PC-3 (cell line): ENCODE data around the gene ELN. TPM values are rescaled to one million over a fixed set of nuclear protein-coding genes. Genes with fewer than 3 reads are reported as not detected.

ENCODE experiments used
- ATAC-seq: fragments of 200-7000 bp; cut with Tn5 transposase; 2 replicates; pipeline ENCODE4 v1.9.1; 2020; ENCODE audit warnings: mild to moderate bottlenecking, moderate library complexity
- BruUV-seq: library from RNA; stranded (reverse); fragments of 400-500 nt; replicated peaks from 2 replicates; lab custom pipeline; 2021; lab: Mats Ljungman, UMichigan
- CTCF ChIA-PET: fragments of 300-600 bp; sonication (Branson Sonifier 250); formaldehyde crosslinking; loops from one replicate; lab custom pipeline; 2022; ENCODE audit warnings: antibody characterized with exemption; lab: Charles Lee
- POLR2A ChIA-PET: fragments of 300-600 bp; sonication (Branson Sonifier 250); formaldehyde crosslinking; loops from one replicate; lab custom pipeline; 2022; ENCODE audit warnings: antibody characterized with exemption; ENCODE audit not compliant: unreplicated experiment; lab: Charles Lee
- DNase-seq: peaks from one replicate; pipeline ENCODE4 v3.0.0-alpha.2; 2015
- H2AFZ ChIP-seq: fragments of 300-600 bp; sonication (generic); 2 replicates; pipeline ENCODE4 v1.6.0; 2016; ENCODE audit warnings: antibody characterized with exemption, low read length
- H3F3A ChIP-seq: fragments of 300-600 bp; sonication (generic); one replicate; pipeline ENCODE4 v1.6.0; 2017; ENCODE audit warnings: antibody characterized with exemption, low read length, control low read depth, mild to moderate bottlenecking; ENCODE audit not compliant: unreplicated experiment
- H3K27ac ChIP-seq: fragments of 300-600 bp; sonication (generic); 2 replicates; pipeline ENCODE4 v1.5.1; 2016; ENCODE audit warnings: mild to moderate bottlenecking, low read length
- H3K27me3 ChIP-seq: fragments of 300-600 bp; sonication (generic); 2 replicates; pipeline ENCODE4 v1.6.1; 2016; ENCODE audit warnings: low read length, mixed read lengths
- H3K36me3 ChIP-seq: fragments of 300-600 bp; sonication (generic); 2 replicates; pipeline ENCODE4 v1.6.1; 2016; ENCODE audit warnings: low read depth, mixed run types, low read length, mixed read lengths
- H3K4me1 ChIP-seq: fragments of 300-600 bp; sonication (generic); 2 replicates; pipeline ENCODE4 v1.5.1; 2016; ENCODE audit warnings: low read length; ENCODE audit not compliant: insufficient read depth
- H3K4me2 ChIP-seq: fragments of 300-600 bp; sonication (generic); 2 replicates; pipeline ENCODE4 v1.6.0; 2016; ENCODE audit warnings: low read length
- H3K4me3 ChIP-seq: fragments of 300-600 bp; sonication (generic); 2 replicates; pipeline ENCODE4 v1.5.1; 2016; ENCODE audit warnings: mild to moderate bottlenecking, low read length, mixed read lengths
- H3K79me2 ChIP-seq: fragments of 300-600 bp; sonication (generic); 2 replicates; pipeline ENCODE4 v1.6.1; 2017; ENCODE audit warnings: low read length, mixed read lengths
- H3K9ac ChIP-seq: fragments of 300-600 bp; sonication (generic); 2 replicates; pipeline ENCODE4 v1.6.0; 2016; ENCODE audit warnings: mild to moderate bottlenecking, low read length
- H3K9me2 ChIP-seq: fragments of 300-600 bp; sonication (generic); replicated peaks from 2 replicates; pipeline ENCODE4 v1.6.1; 2016; ENCODE audit warnings: mixed run types, low read length, mixed read lengths
- H3K9me3 ChIP-seq: fragments of 300-600 bp; sonication (generic); 2 replicates; pipeline ENCODE4 v1.6.1; 2016; ENCODE audit warnings: low read length, mixed read lengths
- H4K20me1 ChIP-seq: fragments of 300-600 bp; sonication (generic); 2 replicates; pipeline ENCODE4 v1.6.1; 2016; ENCODE audit warnings: low read length, mixed read lengths
- CTCF ChIP-seq: fragments of 300-600 bp; sonication (generic); conservative IDR thresholded peaks from 2 replicates; pipeline ENCODE4 v1.5.1; 2017; ENCODE audit warnings: antibody characterized with exemption, low read depth, mild to moderate bottlenecking, low read length
- EZH2 ChIP-seq: fragments of 300-600 bp; sonication (generic); IDR thresholded peaks from one replicate; pipeline ENCODE4 v1.6.1; 2017; ENCODE audit warnings: antibody characterized with exemption, mild to moderate bottlenecking, low read length; ENCODE audit not compliant: unreplicated experiment
- EZH2phosphoT487 ChIP-seq: fragments of 300-600 bp; sonication (generic); IDR thresholded peaks from 2 replicates; pipeline ENCODE4 v1.6.1; 2018; ENCODE audit warnings: mild to moderate bottlenecking, antibody characterized with exemption, low read length, borderline replicate concordance
- intact Hi-C: fragments of 100-400 bp; cut with micrococcal nuclease; formaldehyde crosslinking; loops from 2 replicates; pipeline ENCODE4 v1.9.0; 2023
- total RNA-seq: library from RNA; depleted of rRNA; stranded (reverse); fragments of >200 nt; gene quantifications from 2 replicates; pipeline ENCODE4 v1.2.3, GENCODE V29; 2014

ELN gene
- total RNA-seq, 1 experiment from 2014 or later = 0.07 TPM

GRCh38 chr7:74006451-74007241, 21.3 kb upstream of the ELN start:
- H3K4me1 ChIP-seq = peaks cover 11% of the 10 kb centered on the region
- no peak overlapping the region for H3K27ac ChIP-seq
- ChIA-PET POLR2A (interaction anchor here (0.7 kb wide), 1 partner anchor 18 kb away, joined by 3 read pairs; no protein-coding TSS in a partner anchor), CTCF (no interaction called here)
- no peak for TF ChIP-seq EZH2
- no peak for TF ChIP-seq CTCF
- TF ChIP-seq EZH2phosphoT487 = no peak
- DNase-seq (no peak), ATAC-seq (no peak)
- no peaks in the 10 kb centered on the region for H3K27me3 ChIP-seq
- no peak overlapping the region for H3K4me2 ChIP-seq
- no peak overlapping the region for H2AFZ ChIP-seq
- BruUV-seq = no TSS peak
- no peaks in the 10 kb centered on the region for H3K36me3 ChIP-seq
- H3K9me3 ChIP-seq = no peaks in the 10 kb centered on the region
- intact Hi-C loops = no loop called here
- H3K9ac ChIP-seq = no peak overlapping the region
- H3F3A ChIP-seq = no peaks in the 10 kb centered on the region
- H3K79me2 ChIP-seq = no peaks in the 10 kb centered on the region
- no peaks in the 10 kb centered on the region for H3K9me2 ChIP-seq
- no peaks in the 10 kb centered on the region for H4K20me1 ChIP-seq
- H3K4me3 ChIP-seq = no peak overlapping the region

- DNase-seq (no peak), ATAC-seq (no peak)
- CTCF ChIA-PET = no interaction called here
Measured at GRCh38 chr7:74007242-74007567, 20.8 kb upstream of the ELN start.

More at GRCh38 chr7:74007242-74007567, 20.8 kb upstream of the ELN start:
- no peaks in the 10 kb centered on the region for H3K27me3 ChIP-seq
- POLR2A ChIA-PET = no interaction called here
- no peaks in the 10 kb centered on the region for H3K9me3 ChIP-seq
- no peaks in the 10 kb centered on the region for H3K9me2 ChIP-seq
- no peak overlapping the region for H3K4me2 ChIP-seq
- H3F3A ChIP-seq = no peaks in the 10 kb centered on the region
- H2AFZ ChIP-seq = no peak overlapping the region
- H4K20me1 ChIP-seq = no peaks in the 10 kb centered on the region
- no peak overlapping the region for H3K9ac ChIP-seq
- H3K27ac ChIP-seq = no peak overlapping the region
- no peak overlapping the region for H3K4me3 ChIP-seq
- intact Hi-C loops = no loop called here
- no peaks in the 10 kb centered on the region for H3K36me3 ChIP-seq
- no peak for TF ChIP-seq EZH2phosphoT487
- no peak for TF ChIP-seq CTCF
- no peak for TF ChIP-seq EZH2
- peaks cover 10% of the 10 kb centered on the region for H3K4me1 ChIP-seq
- BruUV-seq = no TSS peak
- H3K79me2 ChIP-seq = no peaks in the 10 kb centered on the region
